ENCODE results near the gene PARVA. TPM values are rescaled to one million over a fixed set of nuclear protein-coding genes. Genes with fewer than 3 reads are reported as not detected.
A peak's percentile ranks its signal among the peaks of the same experiment; 100 is the strongest.

Gene PARVA
- total RNA-seq, 2 donors from 2014 or later: 55.9 to 58.1 TPM

DNA sequence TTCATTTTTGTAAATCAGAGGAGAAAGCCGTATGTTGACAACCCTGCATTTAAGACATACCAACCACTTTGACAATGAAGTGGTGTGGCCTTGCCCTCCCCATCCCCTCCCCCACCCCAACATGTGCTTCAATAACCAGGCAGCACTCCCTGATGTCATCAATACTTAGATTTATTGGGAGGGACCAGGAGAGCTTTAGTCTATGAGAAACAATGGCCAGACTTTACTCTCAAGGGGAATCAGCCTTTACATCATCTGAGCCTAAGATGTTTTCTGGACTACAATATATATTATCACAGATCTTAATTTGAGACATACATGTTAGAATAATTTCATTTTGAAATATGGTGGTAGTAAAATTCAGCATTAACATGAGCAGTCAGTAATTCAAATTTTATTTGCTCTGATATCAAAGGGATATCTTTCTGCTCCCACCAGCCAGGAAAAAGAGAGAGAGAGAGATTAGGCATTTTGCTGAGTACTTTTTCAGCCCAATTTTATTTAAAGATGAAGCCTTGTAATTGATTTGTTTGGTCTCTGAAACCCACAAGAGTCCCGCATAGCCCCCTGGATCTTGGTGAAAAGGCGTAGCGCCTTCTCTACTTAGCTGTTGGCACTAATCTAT, 38.1 kb downstream of the PARVA start:
- TF ChIP-seq, protein P1, sequence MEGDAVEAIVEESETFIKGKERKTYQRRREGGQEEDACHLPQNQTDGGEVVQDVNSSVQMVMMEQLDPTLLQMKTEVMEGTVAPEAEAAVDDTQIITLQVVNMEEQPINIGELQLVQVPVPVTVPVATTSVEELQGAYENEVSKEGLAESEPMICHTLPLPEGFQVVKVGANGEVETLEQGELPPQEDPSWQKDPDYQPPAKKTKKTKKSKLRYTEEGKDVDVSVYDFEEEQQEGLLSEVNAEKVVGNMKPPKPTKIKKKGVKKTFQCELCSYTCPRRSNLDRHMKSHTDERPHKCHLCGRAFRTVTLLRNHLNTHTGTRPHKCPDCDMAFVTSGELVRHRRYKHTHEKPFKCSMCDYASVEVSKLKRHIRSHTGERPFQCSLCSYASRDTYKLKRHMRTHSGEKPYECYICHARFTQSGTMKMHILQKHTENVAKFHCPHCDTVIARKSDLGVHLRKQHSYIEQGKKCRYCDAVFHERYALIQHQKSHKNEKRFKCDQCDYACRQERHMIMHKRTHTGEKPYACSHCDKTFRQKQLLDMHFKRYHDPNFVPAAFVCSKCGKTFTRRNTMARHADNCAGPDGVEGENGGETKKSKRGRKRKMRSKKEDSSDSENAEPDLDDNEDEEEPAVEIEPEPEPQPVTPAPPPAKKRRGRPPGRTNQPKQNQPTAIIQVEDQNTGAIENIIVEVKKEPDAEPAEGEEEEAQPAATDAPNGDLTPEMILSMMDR (IDR thresholded peaks at IDR 0.05): no peak
- peaks cover 0 to 72% of the 10 kb centered on the region in 2 donors for H3K4me1 ChIP-seq
- DNase-seq (ENCODE audit: low spot score): no peak
- no peak overlapping the region for H3K27ac ChIP-seq
- H3K27me3 ChIP-seq: no peaks in the 10 kb centered on the region
- no peaks in the 10 kb centered on the region for H3K9me3 ChIP-seq
- H3K36me3 ChIP-seq: no peaks in the 10 kb centered on the region
- no peak overlapping the region for H3K4me3 ChIP-seq

DNA sequence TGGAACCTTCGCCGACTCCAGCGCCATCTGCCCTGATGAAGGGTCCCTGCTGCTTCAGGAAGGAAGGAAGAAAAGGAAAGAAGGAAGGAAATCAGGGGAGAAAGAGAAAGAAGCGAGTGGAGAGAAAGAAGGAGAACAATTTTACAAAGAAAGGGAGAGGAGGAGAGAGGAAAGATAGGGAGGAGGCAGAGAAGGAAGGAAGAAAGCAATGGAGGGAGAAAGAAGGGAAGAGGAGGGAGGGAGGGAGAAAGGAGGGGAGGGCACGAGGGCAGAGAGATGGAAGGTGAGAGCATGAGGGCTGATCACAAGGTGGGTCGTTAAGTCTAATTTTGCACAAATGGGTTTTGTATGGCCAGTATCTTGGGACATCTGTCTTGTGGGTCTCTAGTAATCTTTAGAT, 39.2 kb downstream of the PARVA start:
- no peaks in the 10 kb centered on the region for H3K36me3 ChIP-seq
- peaks cover 0 to 61% of the 10 kb centered on the region in 2 donors for H3K4me1 ChIP-seq
- TF ChIP-seq, protein P1 (IDR thresholded peaks at IDR 0.05): no peak
- DNase-seq (ENCODE audit: low spot score): no peak
- H3K9me3 ChIP-seq: no peaks in the 10 kb centered on the region
- H3K27ac ChIP-seq: no peak overlapping the region
- H3K27me3 ChIP-seq: no peaks in the 10 kb centered on the region
- no peak overlapping the region for H3K4me3 ChIP-seq

DNA sequence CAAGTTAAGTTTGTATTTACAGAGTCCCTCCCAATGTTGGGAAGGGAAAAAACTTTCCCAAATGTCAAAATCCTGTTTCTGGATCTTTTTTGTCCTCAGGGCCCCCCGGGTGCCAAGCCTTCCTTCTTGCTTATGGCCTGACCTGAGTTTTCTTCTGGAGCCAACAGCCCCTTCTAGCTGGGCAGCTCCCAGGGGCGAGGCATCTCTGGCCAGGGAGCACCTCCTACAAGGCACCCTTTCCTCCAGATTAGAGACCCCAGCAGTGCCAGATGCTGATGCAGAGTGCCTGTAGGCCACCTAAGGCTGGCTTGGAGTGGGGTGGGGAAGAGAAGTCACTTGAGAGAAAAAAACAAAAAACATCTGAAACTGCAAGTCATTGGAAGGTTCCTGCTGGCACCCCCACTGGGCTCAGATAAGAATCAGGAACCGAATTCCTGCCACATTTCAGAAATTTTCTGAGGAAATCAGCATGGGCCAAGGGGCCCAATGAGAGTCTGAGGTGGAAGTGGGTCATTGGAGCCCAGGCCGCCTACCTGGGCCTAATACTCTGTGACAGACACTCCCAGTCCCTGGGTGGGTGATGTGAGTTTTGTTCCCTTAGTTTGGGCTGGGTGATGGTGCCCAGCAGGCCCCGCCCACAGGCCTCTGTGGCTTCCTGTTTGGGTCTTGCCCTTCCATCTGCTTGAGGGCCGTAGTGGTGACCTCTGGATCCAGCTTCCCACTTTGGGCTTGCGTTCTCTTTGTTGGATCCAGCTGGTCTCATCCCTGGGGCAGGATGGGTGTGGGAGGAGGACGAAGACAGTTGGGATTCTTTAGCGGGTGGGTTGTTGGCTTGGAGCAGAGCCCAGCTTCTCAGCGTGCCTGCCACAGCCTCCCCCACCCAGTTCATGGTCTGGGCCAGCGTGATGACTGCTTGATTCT, 40.6 kb downstream of the PARVA start:
- peaks cover 0 to 47% of the 10 kb centered on the region in 2 donors for H3K4me1 ChIP-seq
- no peak overlapping the region for H3K4me3 ChIP-seq
- no peak for DNase-seq (ENCODE audit: low spot score)
- TF ChIP-seq, protein P1 (IDR thresholded peaks at IDR 0.05): no peak
- no peaks in the 10 kb centered on the region for H3K9me3 ChIP-seq
- H3K27me3 ChIP-seq: no peaks in the 10 kb centered on the region
- H3K27ac ChIP-seq: peak overlapping the region; percentile 28 to 35
- H3K36me3 ChIP-seq: no peaks in the 10 kb centered on the region

GRCh38 chr11:12420040-12420439, 42.7 kb downstream of the PARVA start:
- H3K27ac ChIP-seq: no peak overlapping the region
- TF ChIP-seq, protein P1 (IDR thresholded peaks at IDR 0.05): no peak

DNA sequence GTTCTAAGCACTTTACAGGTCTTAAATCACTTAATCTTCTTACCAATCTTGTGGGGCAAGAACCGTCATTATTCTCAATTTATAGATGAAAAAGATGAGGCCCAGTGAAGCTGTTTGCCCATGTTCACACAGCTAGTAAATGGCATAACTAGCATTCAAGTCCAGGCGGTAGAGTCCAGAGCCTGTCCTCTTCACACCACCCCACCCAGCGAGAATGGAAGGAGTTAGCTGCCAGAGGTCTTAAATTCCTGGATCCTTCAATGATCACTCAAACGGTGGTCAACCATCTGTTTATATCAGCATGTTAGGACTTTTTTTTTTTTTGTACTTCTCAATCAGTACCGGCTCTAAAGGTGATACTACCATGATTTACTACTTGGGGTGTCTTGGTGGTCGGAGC, 43.3 kb downstream of the PARVA start:
- Histone ChIP-seq H3K4me3 (no peak overlapping the region), H3K27ac (no peak overlapping the region), H3K4me1 (peaks cover 0 to 25% of the 10 kb centered on the region in 2 donors), H3K9me3 (no peaks in the 10 kb centered on the region), H3K36me3 (no peaks in the 10 kb centered on the region), H3K27me3 (no peaks in the 10 kb centered on the region)
- TF ChIP-seq, protein P1 (IDR thresholded peaks at IDR 0.05): no peak
- DNase-seq (ENCODE audit: low spot score): no peak

More at GRCh38 chr11:12420040-12420439, 42.7 kb downstream of the PARVA start:
- H3K4me3 ChIP-seq: no peak overlapping the region
- peaks cover 0 to 27% of the 10 kb centered on the region in 2 donors for H3K4me1 ChIP-seq
- H3K36me3 ChIP-seq: no peaks in the 10 kb centered on the region
- no peaks in the 10 kb centered on the region for H3K27me3 ChIP-seq
- DNase-seq (ENCODE audit: low spot score): no peak
- no peaks in the 10 kb centered on the region for H3K9me3 ChIP-seq

Measured in right atrium auricular region (tissue), 2 donors.